Erythroblast (primary cell): ENCODE results near the gene CTSF.

Experiments used
- GATA1 ChIP-seq: IDR thresholded peaks from 2 replicates; pipeline ENCODE4 v1.6.1; 2011; ENCODE audit warnings: low read depth, mild to moderate bottlenecking, control low read depth, low read length, moderate library complexity
- POLR2A ChIP-seq: IDR thresholded peaks from 2 replicates; pipeline ENCODE4 v1.6.1; 2011; ENCODE audit warnings: mild to moderate bottlenecking, low read length

- no peak for TF ChIP-seq POLR2A
- no peak for TF ChIP-seq GATA1
Measured at GRCh38 chr11:66600219-66600618, 31.8 kb upstream of the CTSF start.
